Panc1 (cell line): Measurements from ENCODE around the gene INPP5D. TPM values are rescaled to one million over a fixed set of nuclear protein-coding genes. Genes with fewer than 3 reads are reported as not detected.

Source experiments
- ATAC-seq: fragments of 200-7000 bp; cut with Tn5 transposase; 2 replicates; pipeline ENCODE4 v1.9.1; 2020; ENCODE audit warnings: mild to moderate bottlenecking, moderate library complexity
- BruUV-seq: library from RNA; stranded (reverse); fragments of 400-500 nt; replicated peaks from 2 replicates; lab custom pipeline; 2021; lab: Mats Ljungman, UMichigan
- CTCF ChIA-PET: fragments of 300-600 bp; sonication (Branson Sonifier 250); formaldehyde crosslinking; loops from one replicate; lab custom pipeline; 2022; ENCODE audit warnings: antibody characterized with exemption; lab: Charles Lee
- POLR2A ChIA-PET: fragments of 300-600 bp; sonication (Branson Sonifier 250); formaldehyde crosslinking; loops from one replicate; lab custom pipeline; 2022; ENCODE audit warnings: antibody characterized with exemption; lab: Charles Lee
- DNase-seq: peaks from one replicate; pipeline ENCODE4 v3.0.0-alpha.2; 2010; ENCODE audit warnings: low read depth, low spot score
- H3K27ac ChIP-seq: 2 replicates; pipeline ENCODE4 v1.5.1; 2011; ENCODE audit warnings: mild to moderate bottlenecking, low read length, inconsistent platforms
- H3K27me3 ChIP-seq: fragments of 200-500 bp; sonication (Bioruptor generic); 2 replicates; pipeline ENCODE4 v1.6.0; 2014; ENCODE audit warnings: low read length, inconsistent platforms; ENCODE audit not compliant: control insufficient read depth, insufficient read depth
- H3K36me3 ChIP-seq: fragments of 200-500 bp; sonication (Bioruptor generic); 2 replicates; pipeline ENCODE4 v1.5.1; 2014; ENCODE audit warnings: inconsistent platforms, mild to moderate bottlenecking, low read length, moderate library complexity; ENCODE audit not compliant: control insufficient read depth, insufficient read depth
- H3K4me1 ChIP-seq: 2 replicates; pipeline ENCODE4 v1.5.1; 2011; ENCODE audit warnings: inconsistent platforms, mild to moderate bottlenecking, low read length, moderate library complexity; ENCODE audit not compliant: control insufficient read depth, insufficient read depth
- H3K4me3 ChIP-seq, 2 experiments: 2 replicates each; pipeline ENCODE4 v1.5.1; 2011 to 2012; ENCODE audit warnings: low read depth in 2 of 2, low read length in 2 of 2, mild to moderate bottlenecking in 2 of 2, inconsistent platforms in 1 of 2, moderate library complexity in 1 of 2
- H3K9me3 ChIP-seq: fragments of 200-500 bp; sonication (Bioruptor generic); 2 replicates; pipeline ENCODE4 v1.5.1; 2014; ENCODE audit warnings: low read depth, mild to moderate bottlenecking, inconsistent platforms, low read length, moderate library complexity; ENCODE audit not compliant: control insufficient read depth, insufficient read depth
- CTCF ChIP-seq: fragments of 450-650 bp; IDR thresholded peaks from 2 replicates; pipeline ENCODE4 v1.5.1; 2017; ENCODE audit warnings: mild to moderate bottlenecking
- POLR2AphosphoS5 ChIP-seq: IDR thresholded peaks from 2 replicates; pipeline ENCODE4 v1.6.1; 2012; ENCODE audit warnings: mild to moderate bottlenecking, low read depth, low read length, moderate library complexity
- SIN3A ChIP-seq: IDR thresholded peaks from 2 replicates; pipeline ENCODE4 v1.6.1; 2012; ENCODE audit warnings: low read depth, mild to moderate bottlenecking, low read length, moderate library complexity, borderline replicate concordance; ENCODE audit not compliant: insufficient read depth
- TCF7L2 ChIP-seq: IDR thresholded peaks from 2 replicates; pipeline ENCODE4 v1.6.1; 2011; ENCODE audit warnings: mild to moderate bottlenecking, low read depth, low read length, inconsistent platforms
- in situ Hi-C: cut with HindIII; loops from 2 replicates; pipeline ENCODE4 v1.10.0; 2016; ENCODE audit warnings: low sequenced_read_pairs, low pct_unique_long_range_greater_than_20kb
- intact Hi-C: fragments of 100-400 bp; cut with micrococcal nuclease; formaldehyde crosslinking; loops from one replicate; pipeline ENCODE4 v1.10.0; 2022; ENCODE audit not compliant: unreplicated experiment
- total RNA-seq: library from RNA; stranded (reverse); gene quantifications from one replicate; pipeline ENCODE4 v1.2.1, GENCODE V29; 2021; ENCODE audit not compliant: unreplicated experiment
- TF ChIP-seq, protein P1 (sequence below), 2 experiments: IDR thresholded peaks; 2 replicates each; pipeline ENCODE4 v1.6.1; 2011 to 2012; ENCODE audit warnings: low read depth in 2 of 2, control low read depth in 1 of 2, low read length in 1 of 2, mild to moderate bottlenecking in 1 of 2, moderate library complexity in 1 of 2; ENCODE audit not compliant: insufficient read depth in 1 of 2

Gene INPP5D
- total RNA-seq, 1 experiment from 2014 or later, result 0.39 TPM

GRCh38 chr2:233105156-233105895, 45.2 kb downstream of the INPP5D start:
- H3K4me1 ChIP-seq, result no peaks in the 10 kb centered on the region; the same call in 1 of the 2 replicates
- no peaks in the 10 kb centered on the region for H3K36me3 ChIP-seq
- BruUV-seq, result no TSS peak
- DNase-seq, result no peak
- H3K27ac ChIP-seq, result no peak overlapping the region
- TF ChIP-seq SIN3A (no peak), POLR2AphosphoS5 (no peak), TCF7L2 (no peak), CTCF (no peak)
- TF ChIP-seq, protein P1, sequence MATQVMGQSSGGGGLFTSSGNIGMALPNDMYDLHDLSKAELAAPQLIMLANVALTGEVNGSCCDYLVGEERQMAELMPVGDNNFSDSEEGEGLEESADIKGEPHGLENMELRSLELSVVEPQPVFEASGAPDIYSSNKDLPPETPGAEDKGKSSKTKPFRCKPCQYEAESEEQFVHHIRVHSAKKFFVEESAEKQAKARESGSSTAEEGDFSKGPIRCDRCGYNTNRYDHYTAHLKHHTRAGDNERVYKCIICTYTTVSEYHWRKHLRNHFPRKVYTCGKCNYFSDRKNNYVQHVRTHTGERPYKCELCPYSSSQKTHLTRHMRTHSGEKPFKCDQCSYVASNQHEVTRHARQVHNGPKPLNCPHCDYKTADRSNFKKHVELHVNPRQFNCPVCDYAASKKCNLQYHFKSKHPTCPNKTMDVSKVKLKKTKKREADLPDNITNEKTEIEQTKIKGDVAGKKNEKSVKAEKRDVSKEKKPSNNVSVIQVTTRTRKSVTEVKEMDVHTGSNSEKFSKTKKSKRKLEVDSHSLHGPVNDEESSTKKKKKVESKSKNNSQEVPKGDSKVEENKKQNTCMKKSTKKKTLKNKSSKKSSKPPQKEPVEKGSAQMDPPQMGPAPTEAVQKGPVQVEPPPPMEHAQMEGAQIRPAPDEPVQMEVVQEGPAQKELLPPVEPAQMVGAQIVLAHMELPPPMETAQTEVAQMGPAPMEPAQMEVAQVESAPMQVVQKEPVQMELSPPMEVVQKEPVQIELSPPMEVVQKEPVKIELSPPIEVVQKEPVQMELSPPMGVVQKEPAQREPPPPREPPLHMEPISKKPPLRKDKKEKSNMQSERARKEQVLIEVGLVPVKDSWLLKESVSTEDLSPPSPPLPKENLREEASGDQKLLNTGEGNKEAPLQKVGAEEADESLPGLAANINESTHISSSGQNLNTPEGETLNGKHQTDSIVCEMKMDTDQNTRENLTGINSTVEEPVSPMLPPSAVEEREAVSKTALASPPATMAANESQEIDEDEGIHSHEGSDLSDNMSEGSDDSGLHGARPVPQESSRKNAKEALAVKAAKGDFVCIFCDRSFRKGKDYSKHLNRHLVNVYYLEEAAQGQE (IDR thresholded peaks at IDR 0.05; ENCODE audit: insufficient read depth in 1 of 2, low read depth in 2 of 2, low read length in 1 of 2), result no peak
- ATAC-seq, result no peak
- no peaks in the 10 kb centered on the region for H3K27me3 ChIP-seq
- H3K4me3 ChIP-seq, result no peak overlapping the region
- POLR2A ChIA-PET, result no interaction called here
- in situ Hi-C loops (no loop called here), intact Hi-C loops (no loop called here)
- CTCF ChIA-PET, result no interaction called here
- H3K9me3 ChIP-seq, result no peaks in the 10 kb centered on the region

GRCh38 chr2:233105930-233106329, 45.8 kb downstream of the INPP5D start:
- H3K36me3 ChIP-seq, result no peaks in the 10 kb centered on the region
- TF ChIP-seq POLR2AphosphoS5 (no peak), CTCF (no peak), SIN3A (no peak), TCF7L2 (no peak)
- TF ChIP-seq, protein P1 (IDR thresholded peaks at IDR 0.05; ENCODE audit: insufficient read depth in 1 of 2, low read depth in 2 of 2, low read length in 1 of 2), result no peak
- no peaks in the 10 kb centered on the region; the same call in 1 of the 2 replicates for H3K4me1 ChIP-seq
- POLR2A ChIA-PET, result interaction anchor here (0.5 kb wide), 1 partner anchor 33 kb away, joined by 11 read pairs; no protein-coding TSS in a partner anchor
- DNase-seq (no peak), ATAC-seq (no peak)
- H3K9me3 ChIP-seq, result no peaks in the 10 kb centered on the region
- intact Hi-C loops (no loop called here), in situ Hi-C loops (no loop called here)
- CTCF ChIA-PET, result no interaction called here
- no peaks in the 10 kb centered on the region for H3K27me3 ChIP-seq
- no TSS peak for BruUV-seq
- H3K4me3 ChIP-seq, result no peak overlapping the region
- H3K27ac ChIP-seq, result no peak overlapping the region
